Transverse colon (tissue), 3 donors: Measurements from ENCODE around the gene PAX7.
"Not testable (repeated sequence)": the region's sequence is repeated elsewhere in the genome, so short reads cannot be mapped to it uniquely, and the experiment has no call there.

Experiments used
- CTCF ChIP-seq, 5 experiments: fragments of 200-600 bp in 3 of 5; fragments of 450-650 bp in 2 of 5; sonication (generic) in 3 of 5; IDR thresholded peaks; 1 replicate in 2 of 5; 2 replicates in 3 of 5; pipeline ENCODE4 v1.5.1; 2016 to 2017; ENCODE audit warnings: antibody characterized with exemption in 5 of 5, inconsistent platforms in 3 of 5, mild to moderate bottlenecking in 2 of 5, moderate library complexity in 1 of 5
- POLR2A ChIP-seq: fragments of 450-650 bp; IDR thresholded peaks from one replicate; pipeline ENCODE4 v1.6.1; 2016; ENCODE audit warnings: antibody characterized with exemption, mild to moderate bottlenecking, moderate library complexity

GRCh38 chr1:18767576-18767975 lies 136.9 kb downstream of the PAX7 start:
- TF ChIP-seq CTCF (IDR thresholded peaks at IDR 0.05); POLR2A: not testable (repeated sequence)
